A549 (cell line): ENCODE measurements around the gene NTSR1. TPM values are rescaled to one million over a fixed set of nuclear protein-coding genes. Genes with fewer than 3 reads are reported as not detected.

ENCODE experiments used
- ATAC-seq, 2 experiments: fragments of 200-7000 bp in 1 of 2; fragments of >200 bp in 1 of 2; cut with Nextera tagmentation in 1 of 2; cut with Tn5 transposase in 1 of 2; 3 replicates each; pipeline versions ENCODE4 v1.8.0 to v1.9.1; 2018 to 2020; ENCODE audit warnings: mild to moderate bottlenecking in 1 of 2, moderate library complexity in 1 of 2
- CTCF ChIA-PET: fragments of 300-600 bp; sonication (Branson Sonifier 250); formaldehyde crosslinking; extraction: SDS; loops from one replicate; lab custom pipeline; 2021; ENCODE audit warnings: antibody characterized with exemption, inconsistent platforms; lab: Yijun Ruan, JAX
- POLR2A ChIA-PET: fragments of 350-600 bp; formaldehyde crosslinking; extraction: SDS; loops from one replicate; lab custom pipeline; 2021; ENCODE audit warnings: antibody characterized with exemption, inconsistent platforms; lab: Yijun Ruan, JAX
- DNase-seq, 2 experiments: peaks; one replicate each; pipeline versions ENCODE4 v3.0.0 to v3.0.0-alpha.2; 2011 to 2016; ENCODE audit warnings: low read depth in 1 of 2, low spot score in 1 of 2
- FAIRE-seq: peaks from 2 replicates; lab custom pipeline; 2011; peaks lifted over from hg19 to GRCh38; lab: Jason Lieb, UNC
- H3K27ac ChIP-seq, 2 experiments: fragments of >200 bp; sonication (Bioruptor Twin); formaldehyde crosslinking; 3 replicates each; pipeline ENCODE4 v1.5.1; 2016 to 2017
- H3K4me1 ChIP-seq: fragments of >200 bp; sonication (Bioruptor Twin); formaldehyde crosslinking; 3 replicates; pipeline ENCODE4 v1.6.1; 2016
- H3K4me2 ChIP-seq: fragments of >200 bp; sonication (Bioruptor Twin); formaldehyde crosslinking; 3 replicates; pipeline ENCODE4 v1.6.1; 2016
- H3K4me3 ChIP-seq: fragments of >200 bp; sonication (Bioruptor Twin); formaldehyde crosslinking; 3 replicates; pipeline ENCODE4 v1.5.1; 2016
- H3K9me3 ChIP-seq: fragments of >200 bp; sonication (Bioruptor Twin); formaldehyde crosslinking; 3 replicates; pipeline ENCODE4 v1.6.1; 2016
- BCL3 ChIP-seq: fragments of >200 bp; sonication (Bioruptor Twin); formaldehyde crosslinking; IDR thresholded peaks from 3 replicates; pipeline ENCODE4 v1.6.1; 2016
- BHLHE40 ChIP-seq: IDR thresholded peaks from 2 replicates; pipeline ENCODE4 v1.6.1; 2012; ENCODE audit warnings: low read depth, low read length, inconsistent platforms
- CBX8 ChIP-seq: fragments of 200-600 bp; sonication (generic); IDR thresholded peaks from 2 replicates; pipeline ENCODE4 v1.6.1; 2016
- CHD2 ChIP-seq: fragments of 150-350 bp; IDR thresholded peaks from 2 replicates; pipeline ENCODE4 v1.6.1; 2014; ENCODE audit warnings: low read length; ENCODE audit not compliant: partially characterized antibody
- CHD4 ChIP-seq: fragments of 200-600 bp; sonication (generic); IDR thresholded peaks from 2 replicates; pipeline ENCODE4 v1.6.1; 2016; ENCODE audit warnings: antibody characterized with exemption, mild to moderate bottlenecking, borderline replicate concordance
- CTCF ChIP-seq: fragments of >200 bp; sonication (Bioruptor Twin); formaldehyde crosslinking; IDR thresholded peaks from 3 replicates; pipeline ENCODE4 v1.5.1; 2016
- E2F6 ChIP-seq: IDR thresholded peaks from 2 replicates; pipeline ENCODE4 v1.6.1; 2012; ENCODE audit warnings: low read depth, borderline replicate concordance
- EHF ChIP-seq: fragments of 250-450 bp; sonication (Bioruptor Pico); IDR thresholded peaks from 2 replicates; pipeline ENCODE4 v1.5.0; 2020; ENCODE audit warnings: mild to moderate bottlenecking
- FOSL2 ChIP-seq, 2 experiments: fragments of 450-650 bp in 1 of 2; fragments of >200 bp in 1 of 2; sonication (Bioruptor Twin) in 1 of 2; formaldehyde crosslinking; IDR thresholded peaks; 2 replicates each; pipeline versions ENCODE4 v1.5.0 to v1.6.1; 2016 to 2020; ENCODE audit warnings: mild to moderate bottlenecking in 1 of 2, moderate library complexity in 1 of 2
- HMGXB4 ChIP-seq: fragments of 250-450 bp; sonication (Bioruptor Pico); IDR thresholded peaks from 2 replicates; pipeline ENCODE4 v1.5.0; 2021; ENCODE audit warnings: mild to moderate bottlenecking, moderate library complexity, borderline replicate concordance
- HOXB13 ChIP-seq: fragments of 250-450 bp; sonication (Bioruptor Pico); IDR thresholded peaks from 2 replicates; pipeline ENCODE4 v1.5.0; 2020; ENCODE audit warnings: low read depth, mild to moderate bottlenecking, moderate library complexity
- JUNB ChIP-seq: fragments of >200 bp; sonication (Bioruptor Twin); formaldehyde crosslinking; IDR thresholded peaks from 2 replicates; pipeline ENCODE4 v1.6.1; 2016
- KDM5A ChIP-seq: fragments of 200-600 bp; sonication (generic); IDR thresholded peaks from 2 replicates; pipeline ENCODE4 v1.6.1; 2016; ENCODE audit warnings: antibody characterized with exemption, mild to moderate bottlenecking
- MAX ChIP-seq: IDR thresholded peaks from 2 replicates; pipeline ENCODE4 v1.6.1; 2012
- NR3C1 ChIP-seq: fragments of >200 bp; sonication (Bioruptor Twin); formaldehyde crosslinking; IDR thresholded peaks from 3 replicates; pipeline ENCODE4 v1.6.1; 2017
- PBX3 ChIP-seq: IDR thresholded peaks from 2 replicates; pipeline ENCODE4 v1.6.1; 2012
- POLR2AphosphoS2 ChIP-seq: conservative IDR thresholded peaks from 2 replicates; pipeline ENCODE4 v1.6.1; 2012; ENCODE audit warnings: low read length, improper control_type of control experiment, inconsistent platforms
- RFX5 ChIP-seq: fragments of 450-650 bp; IDR thresholded peaks from 2 replicates; pipeline ENCODE4 v1.7.1; 2014; ENCODE audit warnings: antibody characterized with exemption, mild to moderate bottlenecking, moderate library complexity
- SREBF2 ChIP-seq: fragments of 450-650 bp; IDR thresholded peaks from 2 replicates; pipeline ENCODE4 v1.6.1; 2014; ENCODE audit warnings: mild to moderate bottlenecking, moderate library complexity
- ZFP36 ChIP-seq: fragments of 450-650 bp; IDR thresholded peaks from 2 replicates; pipeline ENCODE4 v1.6.1; 2014; ENCODE audit warnings: borderline replicate concordance; ENCODE audit not compliant: partially characterized antibody
- WGBS: methylation state at CpG from one replicate; pipeline ENCODE4 v1.1.6; 2017; ENCODE audit errors: missing lambda C conversion rate; 5-methylcytosine and 5-hydroxymethylcytosine counted together
- polyA plus RNA-seq, 4 experiments: library from polyadenylated mRNA; depleted of rRNA in 3 of 4; stranded (reverse); fragments of >200 nt; fragmentation: RNase III in 1 of 4; extraction: RNeasy Plus Mini Kit Qiagen cat#74134 plus additional on column Dnase treatment in 1 of 4; gene quantifications; 2 replicates in 3 of 4; 3 replicates in 1 of 4; pipeline ENCODE4 v1.2.3, GENCODE V29; 2011 to 2017
- TF ChIP-seq, protein P1 (sequence below): fragments of 200-600 bp; sonication (generic); IDR thresholded peaks from 2 replicates; pipeline ENCODE4 v1.6.1; 2016; ENCODE audit warnings: antibody characterized with exemption, mild to moderate bottlenecking, moderate library complexity

The NTSR1 gene
- polyA plus RNA-seq, 2 of the 4 experiments (the other 2 are of a cell fraction) = 0.03 TPM; not detected in 1

GRCh38 chr20:62770916-62771315 lies 62.3 kb downstream of the NTSR1 start:
- Histone ChIP-seq H3K9me3 (no peaks in the 10 kb centered on the region), H3K4me2 (no peak overlapping the region), H3K4me1 (peaks cover 6% of the 10 kb centered on the region; the same call in 1 of the 3 replicates), H3K27ac (no peak overlapping the region), H3K4me3 (no peak overlapping the region)
- POLR2A ChIA-PET = no interaction called here
- TF ChIP-seq, protein P1, sequence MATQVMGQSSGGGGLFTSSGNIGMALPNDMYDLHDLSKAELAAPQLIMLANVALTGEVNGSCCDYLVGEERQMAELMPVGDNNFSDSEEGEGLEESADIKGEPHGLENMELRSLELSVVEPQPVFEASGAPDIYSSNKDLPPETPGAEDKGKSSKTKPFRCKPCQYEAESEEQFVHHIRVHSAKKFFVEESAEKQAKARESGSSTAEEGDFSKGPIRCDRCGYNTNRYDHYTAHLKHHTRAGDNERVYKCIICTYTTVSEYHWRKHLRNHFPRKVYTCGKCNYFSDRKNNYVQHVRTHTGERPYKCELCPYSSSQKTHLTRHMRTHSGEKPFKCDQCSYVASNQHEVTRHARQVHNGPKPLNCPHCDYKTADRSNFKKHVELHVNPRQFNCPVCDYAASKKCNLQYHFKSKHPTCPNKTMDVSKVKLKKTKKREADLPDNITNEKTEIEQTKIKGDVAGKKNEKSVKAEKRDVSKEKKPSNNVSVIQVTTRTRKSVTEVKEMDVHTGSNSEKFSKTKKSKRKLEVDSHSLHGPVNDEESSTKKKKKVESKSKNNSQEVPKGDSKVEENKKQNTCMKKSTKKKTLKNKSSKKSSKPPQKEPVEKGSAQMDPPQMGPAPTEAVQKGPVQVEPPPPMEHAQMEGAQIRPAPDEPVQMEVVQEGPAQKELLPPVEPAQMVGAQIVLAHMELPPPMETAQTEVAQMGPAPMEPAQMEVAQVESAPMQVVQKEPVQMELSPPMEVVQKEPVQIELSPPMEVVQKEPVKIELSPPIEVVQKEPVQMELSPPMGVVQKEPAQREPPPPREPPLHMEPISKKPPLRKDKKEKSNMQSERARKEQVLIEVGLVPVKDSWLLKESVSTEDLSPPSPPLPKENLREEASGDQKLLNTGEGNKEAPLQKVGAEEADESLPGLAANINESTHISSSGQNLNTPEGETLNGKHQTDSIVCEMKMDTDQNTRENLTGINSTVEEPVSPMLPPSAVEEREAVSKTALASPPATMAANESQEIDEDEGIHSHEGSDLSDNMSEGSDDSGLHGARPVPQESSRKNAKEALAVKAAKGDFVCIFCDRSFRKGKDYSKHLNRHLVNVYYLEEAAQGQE = no peak
- TF ChIP-seq EHF (CRISPR knock-in tag) (no peak), RFX5 (no peak), BHLHE40 (no peak), HMGXB4 (CRISPR knock-in tag) (no peak), E2F6 (no peak), POLR2AphosphoS2 (no peak), HOXB13 (CRISPR knock-in tag) (no peak), CHD4 (no peak)
- no peak for FAIRE-seq
- 54% methylated on average over 4 of the region's 14 CpGs for WGBS
- DNase-seq = no peak
- no peak for ATAC-seq
- CTCF ChIA-PET = interaction anchor here (0.9 to 1.3 kb wide), 3 partner anchors 12 to 21 kb away, joined by 3 to 5 read pairs (median 3); no protein-coding TSS in a partner anchor

GRCh38 chr20:62771396-62772102 lies 62.9 kb downstream of the NTSR1 start:
- FAIRE-seq (no peak), ATAC-seq (no peak), DNase-seq (no peak)
- H3K4me3 ChIP-seq = no peak overlapping the region
- no peaks in the 10 kb centered on the region for H3K9me3 ChIP-seq
- H3K27ac ChIP-seq = no peak overlapping the region
- 51% methylated on average over 24 of the region's 25 CpGs for WGBS
- no peak overlapping the region for H3K4me2 ChIP-seq
- peaks cover 6% of the 10 kb centered on the region; the same call in 1 of the 3 replicates for H3K4me1 ChIP-seq
- ChIA-PET POLR2A (no interaction called here), CTCF (interaction anchor here (1.0 to 1.3 kb wide), 2 partner anchors 20 kb away, joined by 3 to 5 read pairs; no protein-coding TSS in a partner anchor)
- TF ChIP-seq SREBF2 = no peak
- TF ChIP-seq NR3C1 = no peak
- no peak for TF ChIP-seq HMGXB4 (CRISPR knock-in tag)
- TF ChIP-seq JUNB = no peak
- no peak for TF ChIP-seq MAX
- TF ChIP-seq BCL3 = no peak
- TF ChIP-seq KDM5A = no peak
- no peak for TF ChIP-seq PBX3
- TF ChIP-seq CBX8 = no peak
- TF ChIP-seq ZFP36 = no peak
- no peak for TF ChIP-seq CTCF
- TF ChIP-seq FOSL2 (IDR thresholded peaks at IDR 0.05) = no peak
- TF ChIP-seq FOSL2 (CRISPR knock-in tag; IDR thresholded peaks at IDR 0.05) = no peak
- TF ChIP-seq CHD2 = no peak
